ENCODE results near the gene CETP.
A peak's percentile ranks its signal among the peaks of the same experiment; 100 is the strongest.

The CETP gene, protein sequence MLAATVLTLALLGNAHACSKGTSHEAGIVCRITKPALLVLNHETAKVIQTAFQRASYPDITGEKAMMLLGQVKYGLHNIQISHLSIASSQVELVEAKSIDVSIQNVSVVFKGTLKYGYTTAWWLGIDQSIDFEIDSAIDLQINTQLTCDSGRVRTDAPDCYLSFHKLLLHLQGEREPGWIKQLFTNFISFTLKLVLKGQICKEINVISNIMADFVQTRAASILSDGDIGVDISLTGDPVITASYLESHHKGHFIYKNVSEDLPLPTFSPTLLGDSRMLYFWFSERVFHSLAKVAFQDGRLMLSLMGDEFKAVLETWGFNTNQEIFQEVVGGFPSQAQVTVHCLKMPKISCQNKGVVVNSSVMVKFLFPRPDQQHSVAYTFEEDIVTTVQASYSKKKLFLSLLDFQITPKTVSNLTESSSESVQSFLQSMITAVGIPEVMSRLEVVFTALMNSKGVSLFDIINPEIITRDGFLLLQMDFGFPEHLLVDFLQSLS

DNA sequence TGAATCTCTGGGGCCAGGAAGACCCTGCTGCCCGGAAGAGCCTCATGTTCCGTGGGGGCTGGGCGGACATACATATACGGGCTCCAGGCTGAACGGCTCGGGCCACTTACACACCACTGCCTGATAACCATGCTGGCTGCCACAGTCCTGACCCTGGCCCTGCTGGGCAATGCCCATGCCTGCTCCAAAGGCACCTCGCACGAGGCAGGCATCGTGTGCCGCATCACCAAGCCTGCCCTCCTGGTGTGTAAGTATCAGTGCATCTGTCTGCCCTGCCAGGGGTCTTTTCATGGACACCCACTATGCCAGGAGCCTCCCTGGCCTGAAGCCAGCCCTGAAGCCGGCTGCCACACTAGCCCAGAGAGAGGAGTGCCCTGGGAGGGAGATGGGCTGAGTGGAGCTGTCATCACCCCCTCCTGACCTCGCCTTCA is at the start of gene CETP:
TSS of gene CETP (plus strand) at position 100 of the 431 bp plus-strand sequence. CDS start at position 130, 30 bp downstream.
- no peak for DNase-seq (ENCODE audit: low read depth)

DNA sequence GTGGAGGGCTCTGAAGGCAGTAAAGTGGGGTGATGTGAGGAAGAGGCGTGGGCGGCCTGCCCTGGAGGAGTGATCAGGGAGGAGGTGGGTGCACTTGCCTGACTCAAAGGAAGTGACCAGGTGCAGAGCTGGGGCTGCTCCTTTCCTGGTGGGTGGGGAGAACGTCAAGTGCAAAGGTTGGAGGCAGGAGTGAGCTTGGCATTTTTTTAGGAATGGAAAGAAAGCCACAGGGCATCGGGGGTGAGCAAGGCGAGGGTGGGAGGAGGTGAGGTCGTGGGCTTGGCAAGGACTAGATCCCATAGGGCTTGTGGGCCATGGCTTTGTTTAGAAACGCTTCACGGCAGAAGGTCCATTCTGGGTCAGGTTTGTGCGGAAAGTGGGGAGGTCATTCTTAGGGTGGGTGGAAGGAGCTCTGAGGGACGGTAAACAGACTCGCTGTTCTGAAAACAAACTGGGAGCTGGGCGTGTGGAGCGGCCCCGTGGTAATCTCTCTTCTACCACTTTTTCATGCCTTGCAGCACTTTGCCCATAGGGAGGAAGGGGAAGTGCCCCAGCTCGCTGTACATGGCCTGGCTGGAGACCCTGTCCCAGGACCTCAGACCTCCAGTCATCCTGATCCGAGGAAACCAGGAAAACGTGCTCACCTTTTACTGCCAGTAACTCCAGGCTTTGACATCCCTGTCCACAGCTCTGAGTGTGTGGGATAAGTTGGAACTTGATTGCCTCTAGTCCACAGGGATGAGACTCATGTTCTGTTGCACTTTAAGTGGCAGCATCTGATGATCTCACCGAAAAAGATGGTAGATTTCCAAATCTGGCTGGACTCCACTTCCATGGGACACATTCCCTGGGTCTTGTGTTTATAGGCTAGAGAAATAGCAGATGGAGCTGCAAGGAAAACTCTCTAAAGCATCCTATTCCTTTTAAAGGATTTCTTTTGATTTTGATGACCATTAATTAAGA is 48.7 kb upstream of the CETP start:
- DNase-seq (ENCODE audit: low read depth): no peak

DNA sequence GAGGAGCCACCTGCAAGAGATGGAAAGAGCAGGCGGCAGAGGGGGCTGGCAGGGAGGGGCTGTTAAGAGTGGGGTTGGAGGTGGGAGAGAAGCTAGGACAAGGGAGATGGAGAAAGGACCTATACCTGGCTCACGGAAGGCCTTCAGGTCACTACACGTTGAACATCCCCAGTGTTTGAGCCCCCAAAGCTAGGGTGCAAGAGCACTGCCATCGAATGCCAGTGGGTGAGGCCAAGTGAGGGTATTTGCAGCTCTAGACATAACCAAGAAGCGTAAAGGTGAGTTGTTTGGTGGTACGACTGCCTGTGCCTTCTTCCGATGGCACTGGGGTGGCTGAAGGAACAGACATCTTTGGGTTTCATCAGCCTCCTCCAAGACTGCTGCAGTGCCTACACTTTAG is 46.9 kb upstream of the CETP start:
- DNase-seq (ENCODE audit: low read depth): no peak

DNA sequence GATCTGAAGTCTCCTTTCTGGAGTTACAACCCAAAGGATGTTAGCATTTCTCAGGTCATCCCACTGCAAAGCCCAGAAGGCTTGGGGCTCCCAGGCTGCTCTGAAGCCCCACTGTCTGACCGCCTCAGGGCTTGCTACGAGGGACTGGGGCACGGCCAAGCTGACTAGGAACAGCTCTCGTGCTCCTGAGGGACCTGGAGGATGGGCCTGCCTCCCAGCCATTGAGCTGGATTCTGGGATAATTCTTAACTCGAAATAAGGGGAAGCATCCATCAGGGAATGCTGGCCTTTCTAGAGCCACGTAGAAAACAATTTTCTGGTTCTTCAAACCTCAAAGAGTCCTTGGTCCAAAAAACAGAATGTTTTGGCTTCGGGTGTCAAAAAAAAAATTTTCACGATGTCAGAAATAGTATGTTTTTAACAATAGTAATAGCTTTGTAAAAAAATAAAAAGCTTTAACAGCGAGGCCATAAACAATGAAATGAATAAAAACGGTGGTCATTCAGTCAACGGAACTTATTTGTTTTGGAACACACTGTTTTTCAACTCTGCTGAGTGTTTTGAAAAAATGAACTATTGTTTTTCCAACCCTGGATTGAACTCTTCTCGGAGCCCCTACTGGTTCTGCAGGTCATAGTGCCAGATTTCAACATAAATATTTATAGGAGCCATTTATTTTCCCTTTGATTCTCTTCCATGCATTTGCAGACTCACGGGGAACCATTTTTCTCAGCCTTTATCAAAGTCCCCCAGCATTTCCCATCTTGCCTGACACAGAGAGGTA is 46.2 kb upstream of the CETP start:
- DNase-seq (ENCODE audit: low read depth): no peak

DNA sequence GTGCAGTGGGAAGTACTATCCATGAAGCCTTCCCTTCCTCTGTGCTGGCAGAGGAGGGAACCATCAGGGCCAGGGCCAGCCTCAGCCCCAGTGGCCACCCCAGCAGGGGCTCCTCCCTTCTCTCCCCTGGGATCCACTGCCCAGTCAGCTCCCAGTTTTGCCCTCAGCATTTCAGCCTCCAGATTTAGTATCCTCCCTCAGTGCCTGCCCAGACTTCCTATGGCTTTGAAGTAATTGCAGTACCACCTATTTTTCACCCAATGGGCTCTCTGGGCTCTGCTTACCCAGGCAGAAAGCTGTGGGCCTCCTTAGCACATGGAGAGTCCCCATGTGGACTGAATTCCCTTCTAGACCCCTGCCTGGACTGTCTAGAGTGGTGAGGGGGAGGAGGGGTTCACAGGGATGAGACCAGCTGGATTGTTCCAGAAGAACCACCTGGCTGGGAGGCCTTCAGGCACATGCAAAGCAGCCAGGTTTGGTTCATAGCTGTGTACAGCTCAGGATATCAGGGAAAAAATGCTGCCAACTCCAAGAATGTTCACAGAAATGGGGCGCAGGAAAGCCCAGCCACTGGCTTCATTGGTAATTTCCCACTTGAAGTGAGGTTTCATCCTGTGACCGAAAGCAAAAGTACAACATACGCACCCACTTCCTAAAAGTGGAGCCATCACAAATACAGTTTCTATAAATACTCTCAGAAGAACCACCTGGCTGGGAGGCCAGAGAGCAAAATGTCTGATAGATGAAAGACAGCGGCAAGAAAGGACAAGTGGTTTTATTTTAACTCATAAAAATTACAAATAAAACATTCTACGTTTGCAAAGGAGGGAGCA is 45.0 kb upstream of the CETP start:
- DNase-seq (ENCODE audit: low read depth): no peak

DNA sequence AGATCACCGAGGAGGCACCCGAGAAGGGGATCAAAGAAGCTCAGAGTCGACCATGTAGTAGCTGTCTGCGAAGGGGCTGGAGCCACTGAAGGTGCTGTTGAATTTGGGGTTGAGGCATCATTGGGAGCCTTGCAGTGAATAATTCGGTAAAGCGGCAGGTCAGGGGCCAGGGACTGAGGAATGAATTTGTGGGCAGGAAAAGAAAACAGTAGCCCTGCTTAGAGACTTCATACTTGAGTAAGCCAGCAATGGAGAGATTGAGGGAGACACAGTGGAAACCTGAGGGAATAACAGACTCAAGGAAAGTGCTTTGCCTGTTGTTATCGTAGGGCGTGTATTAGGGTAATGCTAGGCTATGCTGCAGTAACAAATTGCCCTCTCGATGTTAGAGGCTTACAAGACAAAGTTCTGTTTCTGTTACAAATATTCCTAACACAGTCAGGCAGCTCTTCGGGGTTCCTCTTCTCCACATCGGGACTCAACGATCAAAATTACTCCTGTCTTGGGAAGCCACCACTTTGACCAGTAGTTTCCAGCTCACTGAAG is 43.2 kb upstream of the CETP start:
- DNase-seq (ENCODE audit: low read depth): no peak

DNA sequence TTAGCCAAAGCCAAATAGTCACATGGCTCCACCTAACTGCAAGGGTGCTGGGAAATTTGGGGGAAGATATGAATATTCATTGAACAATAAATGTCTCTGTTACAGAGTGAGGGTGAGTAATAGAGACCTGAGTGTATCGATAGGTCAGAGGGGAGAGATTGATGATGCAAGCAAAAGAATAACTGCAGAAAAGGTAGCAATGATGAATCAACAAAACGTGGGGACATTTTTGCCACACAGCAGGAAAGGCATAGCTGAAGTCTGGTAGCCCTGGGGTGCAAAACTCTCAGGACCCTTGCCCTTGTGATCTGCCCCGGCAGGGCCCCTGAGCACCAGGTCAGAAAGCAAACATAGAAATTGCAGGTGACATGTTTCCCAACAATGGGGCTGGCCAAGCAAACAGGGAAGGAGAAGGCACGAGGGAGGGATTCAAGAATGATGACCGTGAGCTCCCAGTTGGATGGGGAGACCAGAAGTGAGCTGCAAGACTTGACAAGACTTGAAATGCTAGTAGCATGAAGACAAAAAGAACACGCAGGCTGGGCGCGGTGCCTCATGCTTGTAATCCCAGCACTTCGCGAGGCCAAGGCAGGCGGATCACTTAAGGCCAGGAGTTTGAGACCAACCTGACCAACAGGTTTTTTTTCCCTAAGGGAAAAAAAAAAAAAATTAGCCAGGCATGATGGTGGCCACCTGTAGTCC is 42.5 kb upstream of the CETP start:
- no peak for DNase-seq (ENCODE audit: low read depth)

DNA sequence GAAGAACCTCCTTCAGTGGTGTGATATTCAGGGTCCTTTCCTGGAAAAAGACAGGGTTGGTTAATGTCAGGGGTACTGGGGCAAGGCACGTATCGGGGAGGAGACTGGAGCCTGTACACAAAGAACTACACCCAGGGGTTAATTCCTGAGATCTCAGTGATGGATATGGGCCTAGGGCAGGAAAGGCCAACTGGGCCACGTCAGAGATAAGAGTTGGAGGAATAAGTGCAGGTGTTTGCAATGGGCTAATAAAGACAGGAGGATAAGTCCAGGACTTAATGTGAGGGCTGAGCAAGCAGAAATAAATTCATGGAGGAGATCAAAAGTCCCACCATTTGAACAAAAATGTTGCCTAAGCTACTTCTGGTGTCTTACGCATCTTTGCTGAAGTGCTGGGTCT is 40.2 kb upstream of the CETP start:
- DNase-seq (ENCODE audit: low read depth): no peak

DNA sequence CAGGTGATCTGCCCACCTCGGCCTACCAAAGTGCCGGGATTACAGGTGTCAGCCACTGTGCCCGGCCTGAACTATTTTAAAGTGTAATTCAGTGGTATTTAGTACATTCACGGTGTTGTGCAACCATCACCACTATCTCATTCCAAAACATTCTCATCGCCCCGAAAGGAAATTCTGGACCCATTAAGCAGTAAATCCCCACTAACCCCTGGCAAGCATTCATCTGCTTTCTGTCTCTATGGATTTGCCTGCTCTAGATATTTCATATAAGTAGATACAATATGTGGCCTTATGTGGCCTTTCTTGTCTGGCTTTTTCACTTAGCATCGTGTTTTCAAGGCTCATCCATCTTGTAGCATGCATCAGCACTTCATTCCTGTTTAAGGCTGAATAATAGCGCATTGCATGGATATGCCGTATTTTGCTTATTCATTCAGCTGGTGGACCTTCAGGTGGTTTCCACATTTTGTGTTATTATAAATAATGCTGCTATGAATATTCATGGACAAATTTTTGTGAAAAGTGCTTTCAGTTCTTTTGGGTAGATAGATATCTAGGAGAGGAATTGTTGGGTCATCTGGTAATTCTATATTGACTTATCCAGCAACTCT is 38.2 kb upstream of the CETP start:
- DNase-seq (ENCODE audit: low read depth): no peak

DNA sequence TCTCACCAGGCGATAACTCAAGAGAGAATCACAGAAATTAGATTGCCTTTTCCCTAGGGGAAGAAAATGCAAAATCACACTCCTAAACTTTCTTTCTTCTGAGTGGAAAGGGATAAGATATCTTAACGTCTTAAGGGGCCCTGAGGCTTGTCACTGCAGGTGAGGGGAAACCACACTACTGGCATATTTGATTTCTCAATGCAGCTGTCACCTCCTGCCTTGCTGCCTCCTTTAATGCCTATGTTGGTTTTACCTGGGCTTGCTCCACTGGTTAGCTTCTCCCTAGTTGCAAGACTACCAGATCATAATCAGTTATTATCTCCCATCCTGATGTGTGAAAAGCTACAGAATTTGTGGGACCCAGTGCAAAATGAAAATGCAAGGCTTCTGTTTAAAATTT is 34.3 kb upstream of the CETP start:
- no peak for DNase-seq (ENCODE audit: low read depth)

DNA sequence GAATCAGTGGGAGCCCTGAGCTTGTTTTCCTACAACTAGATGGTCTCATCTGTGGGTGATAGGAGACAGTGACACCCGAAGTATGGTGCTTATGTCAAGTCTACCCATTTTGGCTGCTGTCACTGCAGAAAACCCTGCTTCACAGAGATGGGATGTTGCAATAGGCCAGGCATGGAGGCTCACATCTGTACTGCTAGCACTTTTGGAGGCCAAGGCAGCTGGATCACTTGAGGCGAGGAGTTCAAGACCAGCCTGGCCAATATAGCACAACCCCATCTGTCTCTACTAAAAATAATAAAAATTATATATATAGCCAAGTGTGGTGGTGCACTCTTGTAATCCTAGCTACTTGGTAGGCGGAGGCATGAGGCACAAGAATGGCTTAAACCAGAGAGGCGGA is 32.1 kb upstream of the CETP start:
- DNase-seq (ENCODE audit: low read depth): no peak

DNA sequence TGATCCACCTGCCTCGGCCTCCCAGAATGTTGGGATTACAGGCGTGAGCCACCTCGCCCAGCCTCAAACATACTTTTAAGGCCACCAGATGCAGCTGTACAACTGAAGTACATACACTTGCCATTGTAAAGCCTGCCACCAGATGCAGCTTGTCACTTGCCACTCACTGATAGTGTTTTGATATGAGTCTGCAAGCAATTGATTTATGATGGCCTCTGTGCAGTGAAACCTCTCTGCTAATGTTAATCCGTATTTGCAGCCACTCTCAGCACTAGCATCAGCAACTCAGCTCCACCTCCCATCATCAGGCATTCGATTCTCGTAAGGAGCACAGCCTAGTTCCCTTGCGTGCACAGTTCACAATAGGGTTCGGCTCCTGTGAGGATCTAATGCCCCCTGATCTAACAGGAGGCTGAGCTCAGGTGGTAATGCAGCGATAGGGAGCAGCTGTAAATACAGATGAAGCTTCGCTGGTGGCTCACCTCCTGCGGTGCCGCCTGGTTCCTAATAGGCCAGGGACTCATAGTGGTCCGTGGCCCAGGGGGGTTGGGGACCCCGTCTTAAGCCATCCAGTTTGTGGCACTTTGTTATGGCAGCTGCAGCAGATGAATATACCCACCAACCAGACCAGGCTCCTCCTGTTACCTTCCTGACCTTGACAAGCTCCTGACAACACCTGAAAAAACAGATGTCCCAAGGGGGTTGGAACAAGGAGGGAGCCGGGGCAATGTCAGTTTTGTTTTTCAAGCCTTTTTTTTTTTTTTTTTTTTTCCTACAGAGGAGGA is 31.1 kb upstream of the CETP start:
- DNase-seq (ENCODE audit: low read depth): no peak

DNA sequence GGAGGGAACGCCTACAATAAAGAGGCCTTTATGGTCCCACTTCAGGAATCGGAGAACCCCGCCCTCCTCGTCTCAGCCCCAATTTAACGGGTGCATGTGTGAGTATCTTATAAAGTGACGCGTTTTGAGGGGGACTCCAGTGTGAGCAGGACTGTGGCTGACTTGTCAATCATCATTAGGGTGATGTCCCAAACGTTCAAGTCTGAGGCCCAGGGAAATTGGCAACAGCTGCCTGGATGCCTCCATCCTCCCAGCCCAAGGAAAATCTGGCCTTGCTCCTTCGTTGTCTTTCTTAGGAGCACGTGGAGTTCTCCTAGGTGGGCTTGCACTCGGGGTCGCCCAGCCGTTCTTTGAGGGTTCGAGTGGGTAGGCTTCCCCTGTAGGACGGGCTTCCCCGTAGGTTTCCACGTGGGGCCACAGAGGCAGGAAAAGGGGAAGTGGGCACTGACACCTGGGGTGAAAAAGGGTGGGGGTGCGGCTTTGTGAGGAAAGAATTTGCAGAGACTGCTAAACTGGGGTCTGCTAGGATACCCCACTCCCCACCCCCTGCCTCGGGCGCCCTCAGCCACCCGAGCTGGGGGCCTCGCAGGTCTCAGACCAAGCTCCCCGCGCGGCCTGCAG is 30.4 kb upstream of the CETP start:
- no peak for DNase-seq (ENCODE audit: low read depth)

DNA sequence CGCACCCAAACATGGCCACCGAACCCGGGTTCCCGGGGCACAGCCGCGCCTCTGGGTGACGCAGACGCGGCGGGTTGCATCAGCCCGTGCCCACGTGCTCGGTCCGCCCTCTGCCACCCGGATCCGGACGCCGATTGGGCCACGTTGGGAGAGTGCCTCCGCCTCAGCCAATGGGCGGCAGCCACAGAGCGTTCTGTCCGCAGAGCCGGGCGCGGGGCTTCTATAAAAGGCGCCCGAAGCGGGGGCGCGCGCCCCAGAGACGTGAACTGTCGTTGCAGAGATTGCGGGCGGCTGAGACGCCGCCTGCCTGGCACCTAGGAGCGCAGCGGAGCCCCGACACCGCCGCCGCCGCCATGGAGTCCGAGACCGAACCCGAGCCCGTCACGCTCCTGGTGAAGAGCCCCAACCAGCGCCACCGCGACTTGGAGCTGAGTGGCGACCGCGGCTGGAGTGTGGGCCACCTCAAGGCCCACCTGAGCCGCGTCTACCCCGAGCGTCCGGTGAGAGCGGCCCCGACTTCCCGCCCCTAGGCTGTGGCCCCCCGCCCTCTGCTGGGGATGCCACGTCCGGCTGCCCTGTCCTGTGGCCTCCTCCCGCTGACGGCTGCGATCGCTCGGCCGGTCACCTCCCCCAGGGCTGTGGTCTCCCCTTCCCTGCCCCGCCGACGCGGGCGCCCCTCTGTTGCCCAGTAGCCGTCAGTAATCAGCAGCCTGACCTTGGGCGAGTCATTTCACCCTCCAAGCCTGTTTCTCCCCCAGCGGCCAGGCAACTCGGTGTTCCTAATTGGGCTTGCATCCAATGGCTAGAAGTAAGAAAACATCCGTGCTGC is 29.6 kb upstream of the CETP start, which contains the start of gene HERPUD1:
TSS of gene HERPUD1 (plus strand) at position 251 of the 829 bp plus-strand sequence. CDS start at position 354, 103 bp downstream.
- peak; percentile 99 for DNase-seq (ENCODE audit: low read depth)

DNA sequence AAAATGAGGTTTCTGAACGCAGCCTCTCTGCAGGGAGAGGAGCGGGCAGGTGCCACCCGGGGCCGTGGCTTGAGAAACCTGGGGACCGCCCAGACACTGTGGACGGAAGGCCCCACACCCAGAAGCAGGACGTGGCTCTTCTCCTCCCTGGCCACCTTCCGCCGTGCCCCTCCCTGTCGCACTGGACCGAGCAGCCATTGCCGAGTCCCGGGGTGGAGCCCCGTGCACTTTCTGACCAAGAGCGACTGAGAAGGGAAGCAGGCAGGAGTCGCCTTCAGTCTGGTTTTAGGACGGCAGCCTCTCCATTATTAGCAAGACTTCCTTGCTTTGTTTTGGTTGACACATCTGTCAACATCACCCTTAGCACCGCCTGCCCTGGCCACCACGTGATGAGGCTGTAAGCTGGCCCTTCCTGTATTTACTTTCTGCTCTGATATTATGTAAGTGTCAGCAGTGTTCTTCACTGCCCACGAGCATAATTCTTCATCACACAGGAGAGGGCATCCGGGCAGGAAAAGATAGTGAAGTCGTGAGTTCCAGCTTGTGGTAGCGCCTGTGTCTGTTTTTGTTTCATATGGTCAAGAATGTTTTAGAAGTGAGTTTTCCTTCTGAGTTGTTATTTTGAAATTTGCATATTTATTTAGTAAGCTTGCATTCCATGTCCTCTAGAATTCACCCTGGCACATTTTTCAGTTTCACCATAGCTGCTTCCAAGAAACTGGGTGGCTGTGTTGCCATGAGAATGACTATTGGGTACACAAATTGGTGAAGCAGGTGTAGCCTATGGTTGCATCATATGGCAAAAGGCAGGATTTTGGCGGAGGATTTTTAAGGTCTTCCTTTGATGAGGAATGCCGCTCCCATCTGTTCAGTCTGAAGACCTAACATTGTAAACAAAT is 28.8 kb upstream of the CETP start:
- no peak for DNase-seq (ENCODE audit: low read depth)

Data from activated T-cell treated with anti-CD3 and anti-CD28 coated beads for 24 hours (primary cell).